GM23338 (cell line): ENCODE measurements around the gene AGXT2. TPM values are rescaled to one million over a fixed set of nuclear protein-coding genes. Genes with fewer than 3 reads are reported as not detected.

Source experiments
- ATAC-seq: fragments of 200-7000 bp; cut with Tn5 transposase; 3 replicates; pipeline ENCODE4 v1.9.1; 2020
- DNase-seq: peaks from one replicate; pipeline ENCODE4 v3.0.0-alpha.2; 2015; ENCODE audit warnings: low spot score
- H2AFZ ChIP-seq: fragments of 200-600 bp; sonication (generic); 2 replicates; pipeline ENCODE4 v1.8.0; 2016; ENCODE audit warnings: antibody characterized with exemption, mild to moderate bottlenecking, moderate library complexity
- H3F3A ChIP-seq: fragments of 200-600 bp; sonication (generic); replicated peaks from 2 replicates; pipeline ENCODE4 v1.8.0; 2017; ENCODE audit warnings: antibody characterized with exemption, mixed run types, low read depth
- H3K27ac ChIP-seq: fragments of 200-600 bp; sonication (generic); 2 replicates; pipeline ENCODE4 v1.6.1; 2016; ENCODE audit warnings: low read depth
- H3K27me3 ChIP-seq: fragments of 200-600 bp; sonication (generic); 2 replicates; pipeline ENCODE4 v1.8.0; 2016; ENCODE audit warnings: mild to moderate bottlenecking, mixed run types, moderate library complexity; ENCODE audit not compliant: insufficient read depth
- H3K36me3 ChIP-seq: fragments of 200-600 bp; sonication (generic); 2 replicates; pipeline ENCODE4 v1.8.0; 2016; ENCODE audit warnings: mild to moderate bottlenecking; ENCODE audit not compliant: insufficient read depth
- H3K4me1 ChIP-seq: fragments of 200-600 bp; sonication (generic); 2 replicates; pipeline ENCODE4 v1.8.0; 2016; ENCODE audit warnings: mild to moderate bottlenecking, moderate library complexity; ENCODE audit not compliant: insufficient read depth
- H3K4me2 ChIP-seq: fragments of 200-600 bp; sonication (generic); 2 replicates; pipeline ENCODE4 v1.7.1; 2017; ENCODE audit warnings: mixed run types
- H3K4me3 ChIP-seq: fragments of 200-600 bp; sonication (generic); 2 replicates; pipeline ENCODE4 v1.6.1; 2016; ENCODE audit warnings: mixed run types
- H3K79me2 ChIP-seq: fragments of 200-600 bp; sonication (generic); replicated peaks from 2 replicates; pipeline ENCODE4 v1.8.0; 2017; ENCODE audit warnings: mild to moderate bottlenecking; ENCODE audit not compliant: insufficient read depth
- H3K9me2 ChIP-seq: fragments of 200-600 bp; sonication (generic); 2 replicates; pipeline ENCODE4 v1.8.0; 2017; ENCODE audit not compliant: insufficient read depth
- H4K20me1 ChIP-seq: fragments of 200-600 bp; sonication (generic); replicated peaks from 2 replicates; pipeline ENCODE4 v1.8.0; 2017; ENCODE audit warnings: mild to moderate bottlenecking; ENCODE audit not compliant: insufficient read depth
- H3K27ac Mint-ChIP-seq: 2 replicates; pipeline ENCODE4 v1.8.0; 2020; ENCODE audit warnings: inconsistent platforms, mild to moderate bottlenecking, moderate library complexity, mixed read lengths
- H3K27me3 Mint-ChIP-seq: 3 replicates; pipeline ENCODE4 v1.8.0; 2022; ENCODE audit warnings: low read depth, mild to moderate bottlenecking, moderate library complexity, mixed read lengths, inconsistent platforms; ENCODE audit not compliant: insufficient read depth, poor library complexity
- H3K36me3 Mint-ChIP-seq: 3 replicates; pipeline ENCODE4 v1.8.0; 2021; ENCODE audit warnings: low read depth, mild to moderate bottlenecking, inconsistent platforms, moderate library complexity, mixed read lengths
- H3K4me1 Mint-ChIP-seq: 3 replicates; pipeline ENCODE4 v1.8.0; 2020; ENCODE audit warnings: mild to moderate bottlenecking, inconsistent platforms, mixed read lengths
- H3K4me3 Mint-ChIP-seq: 3 replicates; pipeline ENCODE4 v1.8.0; 2021; ENCODE audit warnings: moderate library complexity, mild to moderate bottlenecking, inconsistent platforms, mixed read lengths
- H3K9me3 Mint-ChIP-seq: 3 replicates; pipeline ENCODE4 v1.8.0; 2020; ENCODE audit warnings: moderate library complexity, mild to moderate bottlenecking, inconsistent platforms, mixed read lengths
- CREB1 ChIP-seq: fragments of 250-450 bp; sonication (Bioruptor Pico); IDR thresholded peaks from 2 replicates; pipeline ENCODE4 v1.5.0; 2020; ENCODE audit warnings: low read depth, mild to moderate bottlenecking, moderate library complexity
- CTCF ChIP-seq, 2 experiments: fragments of 200-600 bp in 1 of 2; sonication (generic) in 1 of 2; conservative IDR thresholded peaks; 2 replicates each; pipeline versions ENCODE4 v1.5.1 to v1.6.1; 2016 to 2017; ENCODE audit warnings: antibody characterized with exemption in 2 of 2, low read depth in 2 of 2, mild to moderate bottlenecking in 2 of 2, moderate library complexity in 1 of 2
- EZH2 ChIP-seq: fragments of 200-600 bp; sonication (generic); IDR thresholded peaks from one replicate; pipeline ENCODE4 v1.8.0; 2017; ENCODE audit warnings: antibody characterized with exemption, mild to moderate bottlenecking, low read depth; ENCODE audit not compliant: unreplicated experiment
- EZH2phosphoT487 ChIP-seq: fragments of 200-600 bp; sonication (generic); IDR thresholded peaks from one replicate; pipeline ENCODE4 v1.8.1; 2018; ENCODE audit warnings: antibody characterized with exemption; ENCODE audit not compliant: unreplicated experiment
- JUNB ChIP-seq: IDR thresholded peaks from one replicate; pipeline ENCODE4 v1.6.1; 2016; ENCODE audit warnings: antibody characterized with exemption; ENCODE audit not compliant: unreplicated experiment
- NANOG ChIP-seq: IDR thresholded peaks from 2 replicates; pipeline ENCODE4 v1.6.1; 2016; ENCODE audit warnings: antibody characterized with exemption, borderline replicate concordance
- POLR2AphosphoS5 ChIP-seq: IDR thresholded peaks from 2 replicates; pipeline ENCODE4 v1.6.1; 2016; ENCODE audit warnings: antibody characterized with exemption, low read depth
- REST ChIP-seq: IDR thresholded peaks from one replicate; pipeline ENCODE4 v1.6.1; 2018; ENCODE audit warnings: antibody characterized with exemption; ENCODE audit not compliant: unreplicated experiment
- STAT1 ChIP-seq: IDR thresholded peaks from one replicate; pipeline ENCODE4 v1.6.1; 2016; ENCODE audit warnings: antibody characterized with exemption; ENCODE audit not compliant: unreplicated experiment
- ZNF114 ChIP-seq: fragments of 250-450 bp; sonication (Bioruptor Pico); IDR thresholded peaks from 2 replicates; pipeline ENCODE4 v1.5.0; 2020; ENCODE audit warnings: mild to moderate bottlenecking, moderate library complexity
- ZNF331 ChIP-seq: fragments of 250-450 bp; sonication (Bioruptor Pico); IDR thresholded peaks from 2 replicates; pipeline ENCODE4 v1.5.0; 2020; ENCODE audit warnings: low read depth, mild to moderate bottlenecking, moderate library complexity
- polyA plus RNA-seq: library from polyadenylated mRNA; unstranded; fragments of >200 nt; fragmentation: Nextera tagmentation; extraction: Ambion mirVana; gene quantifications from 2 replicates; pipeline ENCODE4 v1.2.1, GENCODE V29; 2016
- total RNA-seq: library from RNA; depleted of rRNA; stranded (reverse); fragments of >200 nt; shearing (Covaris generic); gene quantifications from 2 replicates; pipeline ENCODE4 v1.2.3, GENCODE V29; 2014

The AGXT2 gene
- total and polyA plus RNA-seq, 2 experiments from 2014 or later = not detected

- TF ChIP-seq REST (no peak), ZNF331 (CRISPR knock-in tag) (no peak), ZNF114 (CRISPR knock-in tag) (no peak), EZH2 (no peak), JUNB (no peak), CREB1 (CRISPR knock-in tag) (no peak), CTCF (conservative IDR thresholded peaks at IDR 0.05; ENCODE audit: low read depth in 2 of 2) (no peak), POLR2AphosphoS5 (no peak), NANOG (no peak), EZH2phosphoT487 (no peak), STAT1 (no peak)
Observed at GRCh38 chr5:34978681-34979080, 69.1 kb downstream of the AGXT2 start (continued).

GRCh38 chr5:34977934-34978613 lies 69.7 kb downstream of the AGXT2 start:
- Histone ChIP-seq H3K4me3 (no peak overlapping the region), H2AFZ (no peak overlapping the region), H3F3A (no peaks in the 10 kb centered on the region), H3K4me2 (no peak overlapping the region), H3K79me2 (no peaks in the 10 kb centered on the region), H3K4me1 (no peaks in the 10 kb centered on the region), H4K20me1 (no peaks in the 10 kb centered on the region), H3K27me3 (no peaks in the 10 kb centered on the region), H3K36me3 (no peaks in the 10 kb centered on the region), H3K27ac (no peak overlapping the region), H3K9me2 (0 out of 2 replicates have a peak, but pooled peaks cover 10% of the 10 kb centered on the region)
- Mint-ChIP-seq H3K9me3 (peaks cover 19% of the 10 kb centered on the region; the same call in 2 of the 3 replicates), H3K36me3 (peaks cover 8% of the 10 kb centered on the region; the same call in 2 of the 3 replicates), H3K27ac (no peak overlapping the region), H3K4me3 (no peak overlapping the region), H3K4me1 (peaks cover 25% of the 10 kb centered on the region), H3K27me3 (peaks cover 6% of the 10 kb centered on the region)
- DNase-seq (no peak), ATAC-seq (no peak)
- TF ChIP-seq CTCF (conservative IDR thresholded peaks at IDR 0.05; ENCODE audit: low read depth in 2 of 2) (no peak), CREB1 (CRISPR knock-in tag) (no peak), EZH2 (no peak), ZNF331 (CRISPR knock-in tag) (no peak), ZNF114 (CRISPR knock-in tag) (no peak), JUNB (no peak), STAT1 (no peak), EZH2phosphoT487 (no peak)
